GF-D8 (cell line): ENCODE results near the gene MLC1.

ENCODE experiments used
- DNase-seq: peaks from one replicate; lab custom pipeline; 2025; lab: John Stamatoyannopoulos, UW

Gene MLC1

DNA sequence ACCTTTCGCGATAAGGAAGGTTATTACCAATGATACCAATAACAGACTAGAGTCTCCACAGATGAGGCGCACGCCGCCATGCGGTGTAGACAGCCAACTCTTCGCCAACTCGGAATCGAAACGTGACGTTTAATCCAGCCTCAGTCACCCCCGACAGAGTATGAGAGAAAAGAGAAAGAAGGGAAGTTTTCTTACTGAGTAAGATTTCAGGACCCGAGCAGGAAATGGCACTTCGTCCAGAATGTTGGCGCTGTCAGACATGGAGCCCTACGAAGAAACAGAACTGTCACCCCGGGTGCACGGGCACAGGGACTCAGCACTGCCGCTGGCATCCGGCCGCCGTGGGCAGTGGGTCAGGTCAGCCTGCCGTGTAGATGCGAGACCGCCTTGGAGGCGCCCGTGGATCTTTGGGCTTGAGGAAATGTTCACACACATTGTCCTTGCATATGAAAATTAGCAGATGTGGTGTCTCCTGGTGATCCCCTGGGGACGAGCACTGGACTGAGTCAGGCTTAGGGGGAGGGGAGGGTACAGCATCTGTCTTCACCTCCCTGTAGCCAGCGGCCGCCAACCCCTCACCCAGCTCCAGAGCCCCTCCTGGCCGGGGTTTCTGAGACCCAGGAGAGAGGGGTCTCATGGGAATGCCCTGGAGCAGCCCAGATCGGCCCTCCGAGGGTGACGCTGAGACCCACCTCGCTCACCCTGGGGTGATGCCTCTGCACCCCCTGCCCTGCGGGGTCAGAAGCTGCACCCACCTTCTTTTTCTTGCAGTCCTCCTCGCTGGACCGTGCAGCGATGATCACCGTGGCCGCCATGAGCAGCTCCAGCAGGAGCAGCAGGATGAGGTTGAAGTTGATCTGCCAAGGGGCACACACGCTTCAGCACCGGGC lies 8.3 kb downstream of the MLC1 start:
- no peak for DNase-seq

DNA sequence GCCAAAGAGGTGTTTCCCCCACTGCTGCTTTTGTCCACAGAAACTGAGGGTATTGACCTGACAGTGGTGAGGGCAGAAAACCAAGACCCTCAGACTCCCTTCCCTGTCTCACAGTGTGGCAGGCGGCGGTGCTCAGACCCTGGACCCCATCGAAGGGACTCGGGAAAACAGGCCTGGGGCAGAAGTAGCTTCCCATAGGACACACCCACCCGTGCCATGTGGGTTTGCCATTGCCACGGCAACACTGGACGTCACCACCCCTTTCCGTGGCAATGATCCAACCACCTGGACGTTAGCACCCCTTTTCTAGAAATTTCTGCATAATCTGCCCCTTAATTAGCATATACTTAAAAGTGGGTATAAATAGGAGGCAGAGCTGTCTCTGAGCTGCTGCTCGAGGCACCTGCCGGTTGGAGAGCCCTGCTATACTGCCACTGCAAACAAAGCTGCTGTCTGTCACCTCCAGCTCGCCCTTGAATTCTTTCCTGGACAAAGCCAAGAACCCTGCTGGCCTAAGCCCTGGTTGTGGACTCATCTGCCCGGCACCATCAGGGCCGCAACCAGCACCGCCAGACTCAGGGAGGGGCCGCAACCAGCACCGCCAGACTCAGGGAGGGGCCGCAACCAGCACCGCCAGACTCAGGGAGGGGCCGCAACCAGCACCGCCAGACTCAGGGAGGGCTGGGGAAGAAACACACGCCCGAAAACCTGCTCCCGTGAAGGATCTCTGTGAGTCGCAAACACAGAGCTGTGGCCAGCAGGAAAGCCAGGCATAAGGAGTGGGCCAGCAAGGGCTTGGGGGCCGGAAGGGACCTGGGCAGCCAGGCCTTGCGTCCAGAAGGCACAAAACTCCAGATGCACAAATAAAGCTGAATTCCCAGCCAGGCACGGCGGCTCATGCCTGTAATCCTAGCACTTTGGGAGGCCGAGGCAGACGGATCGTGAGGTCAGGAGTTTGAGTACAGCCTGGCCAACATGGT lies 10.4 kb downstream of the MLC1 start:
- no peak for DNase-seq

DNA sequence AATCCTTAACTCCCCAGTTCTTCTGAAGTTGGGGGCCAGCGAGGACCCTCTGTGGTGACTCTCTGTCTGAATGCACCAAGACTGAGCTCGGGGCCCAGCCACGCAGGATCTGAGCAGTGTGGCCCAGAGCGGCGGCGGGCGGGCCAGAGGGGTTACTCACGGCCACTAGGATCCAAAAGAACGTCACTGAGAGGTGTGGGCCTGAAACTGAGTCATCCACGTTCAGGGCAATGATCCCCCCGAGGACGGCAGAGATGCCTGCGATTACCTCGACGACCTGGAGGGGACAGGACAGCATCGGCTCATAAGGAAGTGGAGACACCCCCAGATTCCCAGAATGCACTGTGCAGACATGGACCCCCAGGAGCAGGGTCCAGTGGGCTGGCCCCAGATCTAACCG lies 11.2 kb downstream of the MLC1 start:
- no peak for DNase-seq

DNA sequence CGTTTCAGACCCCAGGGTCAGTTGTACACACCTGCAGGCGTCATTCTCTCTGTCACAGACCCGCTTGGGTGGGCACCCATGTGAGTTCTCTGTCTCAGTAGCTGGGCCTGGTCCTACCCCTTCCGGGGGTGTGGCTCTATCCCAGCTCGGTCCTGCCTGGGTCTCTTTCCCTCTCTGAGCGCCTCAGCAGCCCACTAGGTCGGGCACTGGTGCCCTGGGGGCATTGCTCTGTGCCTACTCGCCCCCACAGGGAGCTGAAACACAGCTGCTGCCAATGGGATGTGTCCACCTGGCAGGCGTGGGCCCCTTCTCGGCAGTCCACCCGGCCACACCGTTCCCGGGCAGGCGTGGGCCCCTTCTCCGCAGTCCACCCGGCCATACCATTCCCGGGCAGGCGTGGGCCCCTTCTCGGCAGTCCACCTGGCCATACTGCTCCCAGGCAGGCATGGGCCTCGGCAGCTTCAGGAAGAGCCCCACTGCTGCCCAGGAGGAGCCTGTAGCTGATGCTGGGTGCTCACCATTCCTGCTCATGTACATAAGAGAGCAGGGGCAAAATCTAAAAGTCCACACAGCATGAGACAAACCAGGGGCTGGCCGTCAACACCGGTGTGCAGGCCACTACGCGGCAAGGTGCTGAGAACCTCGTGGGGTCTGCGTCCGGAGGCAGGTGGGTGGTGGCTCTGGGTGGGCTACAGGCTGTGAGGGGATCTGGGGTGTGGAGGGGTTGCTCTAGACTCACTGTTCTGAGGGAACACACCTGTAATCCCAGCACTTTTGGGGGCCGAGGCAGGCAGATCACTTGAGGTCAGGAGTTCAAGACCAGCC lies 12.3 kb downstream of the MLC1 start:
- no peak for DNase-seq

DNA sequence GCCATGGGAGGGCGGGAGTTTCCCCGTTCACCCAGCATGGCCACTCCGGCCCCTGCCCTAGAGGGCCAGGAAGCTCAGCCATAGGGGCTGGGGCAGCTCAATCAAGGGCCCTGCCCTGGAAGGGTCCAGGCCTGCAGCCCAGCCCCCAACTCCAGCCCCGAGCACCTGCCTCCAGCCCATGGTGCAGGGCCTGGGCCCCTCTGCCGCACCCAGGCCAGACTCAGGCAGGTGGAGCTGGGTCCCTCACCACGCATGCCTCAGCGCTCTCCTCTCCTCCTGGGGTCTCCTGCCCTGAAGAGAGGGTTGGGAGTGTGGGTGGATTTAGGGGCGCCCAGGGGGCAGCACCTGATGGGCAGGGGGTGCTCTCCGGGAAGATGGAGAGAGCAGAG lies 13.1 kb downstream of the MLC1 start:
- no peak for DNase-seq

DNA sequence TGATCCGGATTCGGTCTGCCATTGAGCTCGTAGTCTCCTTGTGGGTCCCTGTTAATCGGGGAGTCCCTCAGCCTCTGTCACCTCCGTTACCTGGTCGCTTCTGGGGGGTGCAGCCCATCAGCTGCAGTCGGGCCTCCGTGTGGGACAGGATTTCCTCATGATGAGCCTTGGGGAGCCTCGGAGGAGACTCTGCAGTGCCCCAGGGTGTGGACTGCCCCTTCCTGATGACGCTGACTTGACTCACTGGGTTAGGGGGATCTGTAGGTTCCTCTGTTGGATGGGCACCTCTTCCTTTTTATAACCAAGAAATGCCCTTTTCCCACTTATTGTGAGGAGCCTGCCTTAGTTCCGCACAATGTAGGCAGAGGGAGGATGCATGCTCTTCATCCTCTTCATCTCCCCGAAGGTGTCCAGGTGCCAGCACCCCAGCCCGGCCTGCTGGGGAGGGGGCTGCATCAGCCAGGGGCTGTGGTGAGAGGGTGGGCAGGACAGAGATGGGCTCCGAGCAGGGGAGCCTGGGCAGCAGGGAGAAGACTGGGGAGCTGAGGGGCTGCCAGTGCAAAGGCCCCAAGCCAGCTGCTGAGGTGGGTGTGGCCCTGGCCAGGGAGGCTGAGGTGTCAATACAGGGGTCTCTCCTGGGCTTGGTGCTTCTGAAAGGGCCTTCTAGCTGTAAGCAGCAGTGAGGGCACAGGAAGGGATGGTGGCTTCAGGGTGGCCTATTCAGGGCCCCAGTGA lies 13.6 kb downstream of the MLC1 start:
- DNase-seq: no peak

DNA sequence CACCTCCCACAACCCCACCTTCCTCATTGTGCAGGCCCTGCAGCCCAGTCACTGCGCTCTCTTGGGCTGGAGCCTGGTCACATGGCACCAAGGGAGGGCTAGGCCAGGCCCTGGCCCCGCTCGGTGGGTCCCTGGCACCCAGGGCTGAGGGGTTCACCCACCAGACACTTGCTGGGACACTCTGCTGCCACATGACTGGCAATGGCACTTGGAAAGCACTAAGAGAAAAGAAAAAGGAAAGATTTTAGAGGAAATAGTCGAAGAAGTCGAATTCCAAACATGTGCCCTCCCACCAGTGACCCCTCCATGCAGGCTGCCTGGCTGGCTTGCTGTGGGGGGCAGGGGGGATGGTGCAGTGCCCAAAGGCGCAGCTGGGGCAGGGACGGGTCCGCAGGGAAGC lies 14.9 kb downstream of the MLC1 start:
- no peak for DNase-seq

DNA sequence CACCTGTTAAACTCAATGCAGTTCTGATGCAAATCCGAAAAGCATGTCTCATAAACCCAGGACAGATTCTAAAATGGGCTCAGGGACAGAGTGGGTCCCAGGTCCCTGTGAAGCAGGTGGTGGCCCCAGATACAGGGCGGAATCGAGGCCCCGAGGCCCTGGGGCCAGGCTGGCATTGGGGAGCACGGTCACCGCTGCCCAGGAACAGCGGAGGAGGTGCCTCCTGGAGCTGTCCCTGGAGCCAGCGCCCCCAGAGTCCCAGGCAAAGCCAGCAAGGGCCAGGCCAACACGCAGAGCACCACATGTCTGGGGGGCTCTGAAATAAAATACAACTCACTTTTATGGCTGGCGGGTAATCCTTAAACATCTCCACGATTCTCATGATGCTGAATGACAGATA lies 17.1 kb downstream of the MLC1 start:
- no peak for DNase-seq

DNA sequence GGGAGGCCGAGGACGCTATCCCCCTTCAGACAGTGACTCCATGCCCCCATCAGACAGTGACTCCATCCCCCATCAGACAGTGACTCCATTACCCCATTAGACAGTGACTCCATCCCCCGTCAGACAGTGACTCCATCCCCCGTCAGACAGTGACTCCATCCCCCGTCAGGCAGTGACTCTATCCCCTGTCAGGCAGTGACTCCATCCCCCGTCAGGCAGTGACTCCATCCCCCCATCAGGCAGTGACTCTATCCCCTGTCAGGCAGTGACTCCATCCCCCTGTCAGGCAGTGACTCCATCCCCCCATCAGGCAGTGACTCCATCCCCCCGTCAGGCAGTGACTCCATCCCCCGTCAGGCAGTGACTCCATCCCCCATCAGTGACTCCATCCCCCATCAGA lies 18.0 kb downstream of the MLC1 start:
- DNase-seq: no peak

DNA sequence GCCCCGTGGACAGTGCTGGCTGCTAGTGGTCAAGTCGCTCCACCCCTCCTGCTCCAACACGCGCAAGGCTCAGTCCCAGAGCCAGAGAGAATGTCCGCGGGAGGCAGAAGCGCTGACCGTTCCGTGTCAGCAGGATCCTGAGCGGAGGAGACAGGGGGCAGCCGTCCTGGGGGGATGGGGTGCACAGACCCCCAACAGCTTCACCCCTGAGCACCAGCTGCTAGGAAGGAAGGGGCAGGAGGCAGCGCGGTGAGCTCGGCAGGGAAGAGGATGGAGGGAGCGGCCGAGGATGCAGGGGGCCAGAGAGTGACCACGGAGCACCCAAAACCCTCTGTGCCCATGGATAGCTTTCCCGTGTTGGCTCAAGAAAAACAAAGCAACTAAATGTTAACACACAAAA lies 20.8 kb downstream of the MLC1 start:
- no peak for DNase-seq

DNA sequence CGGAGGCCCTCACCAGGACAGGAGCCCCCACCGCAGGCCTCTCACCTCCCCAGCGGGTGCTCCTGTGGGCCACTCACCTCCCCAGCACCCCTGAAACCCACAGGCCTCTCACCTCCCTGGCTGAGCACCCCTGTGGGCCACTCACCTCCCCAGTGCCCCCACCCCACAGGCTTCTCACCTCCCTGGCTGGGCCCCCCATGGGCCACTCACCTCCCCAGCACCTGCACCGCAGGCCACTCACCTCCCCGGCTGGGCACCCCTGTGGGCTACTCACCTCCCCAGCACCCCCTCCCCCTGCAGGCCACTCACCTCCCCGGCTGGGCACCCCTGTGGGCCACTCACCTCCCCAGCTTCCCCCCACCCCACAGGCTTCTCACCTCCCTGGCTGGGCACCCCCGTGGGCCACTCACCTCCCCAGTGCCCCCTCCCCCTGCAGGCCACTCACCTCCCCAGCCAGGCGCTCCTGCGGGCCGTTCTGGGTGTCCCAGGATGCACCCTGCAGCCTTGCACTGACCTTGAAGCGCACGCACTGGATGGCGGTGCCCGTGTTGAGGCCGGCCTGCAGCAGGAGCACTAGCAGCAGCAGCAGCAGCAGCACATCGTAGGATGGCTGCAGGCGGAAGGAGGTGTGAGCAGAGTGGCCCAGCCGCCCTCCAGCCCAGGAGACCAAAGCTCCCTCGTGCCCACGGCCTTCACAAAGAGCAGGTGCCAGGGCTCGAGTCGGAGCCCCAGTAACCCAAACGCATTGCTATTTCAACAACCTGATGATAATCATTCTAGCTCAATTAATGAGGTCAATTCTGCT lies 21.4 kb downstream of the MLC1 start:
- no peak for DNase-seq

DNA sequence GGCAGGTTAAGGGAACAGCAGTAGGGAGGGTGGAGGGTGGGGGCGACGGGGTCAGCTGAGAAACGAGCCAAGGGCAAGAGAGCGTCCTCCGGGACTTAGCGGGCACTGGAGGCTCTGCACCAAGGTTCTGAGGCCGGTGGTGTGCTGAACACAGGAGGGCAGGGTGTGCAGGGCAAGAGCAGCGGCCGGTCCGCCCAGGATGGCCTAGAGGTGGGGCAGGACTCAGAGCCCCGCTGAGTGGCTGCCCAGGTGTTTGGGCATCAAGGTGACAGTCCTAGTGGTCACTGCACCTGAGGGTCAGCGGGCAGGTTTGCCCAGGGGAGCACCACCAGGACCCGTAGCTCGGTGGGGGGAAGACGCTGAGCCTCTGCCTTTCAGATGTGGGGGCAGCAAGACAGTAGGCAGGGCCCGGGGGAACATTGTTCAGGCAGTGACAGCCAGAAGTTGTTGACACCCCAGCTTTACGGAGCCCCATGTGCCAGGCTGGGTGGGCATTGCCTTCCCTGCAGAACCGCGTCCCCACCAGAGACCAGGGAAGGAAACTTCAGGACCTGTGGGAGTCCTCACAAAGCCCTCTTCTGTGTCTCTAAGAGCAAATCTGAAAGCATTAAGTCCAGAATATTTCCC lies 22.6 kb downstream of the MLC1 start:
- DNase-seq: no peak

DNA sequence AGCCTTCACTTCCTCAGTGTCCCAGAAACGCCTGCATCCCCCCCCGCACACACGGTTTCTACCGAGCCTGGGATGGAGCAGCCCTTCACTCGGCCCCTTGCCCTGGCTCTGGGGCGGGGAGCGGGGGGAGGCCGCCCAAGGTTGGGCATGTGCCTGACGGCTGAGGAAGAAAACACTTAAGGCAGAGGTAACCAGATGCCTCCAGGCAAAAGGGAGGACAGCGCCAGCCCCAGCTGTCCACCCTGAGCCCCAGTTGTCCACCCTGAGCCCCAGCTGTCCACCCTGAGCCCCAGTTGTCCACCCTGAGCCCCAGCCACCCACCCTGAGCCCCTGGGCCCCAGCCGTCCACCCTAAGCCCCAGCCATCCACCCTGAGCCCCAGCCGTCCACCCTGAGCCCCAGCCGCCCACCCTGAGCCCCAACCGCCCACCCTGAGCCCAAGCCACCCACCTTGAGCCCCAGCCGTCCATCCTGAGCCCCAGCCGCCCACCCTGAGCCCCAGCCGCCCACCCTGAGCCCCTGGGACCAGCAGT lies 23.3 kb downstream of the MLC1 start:
- DNase-seq: peak; percentile 96

DNA sequence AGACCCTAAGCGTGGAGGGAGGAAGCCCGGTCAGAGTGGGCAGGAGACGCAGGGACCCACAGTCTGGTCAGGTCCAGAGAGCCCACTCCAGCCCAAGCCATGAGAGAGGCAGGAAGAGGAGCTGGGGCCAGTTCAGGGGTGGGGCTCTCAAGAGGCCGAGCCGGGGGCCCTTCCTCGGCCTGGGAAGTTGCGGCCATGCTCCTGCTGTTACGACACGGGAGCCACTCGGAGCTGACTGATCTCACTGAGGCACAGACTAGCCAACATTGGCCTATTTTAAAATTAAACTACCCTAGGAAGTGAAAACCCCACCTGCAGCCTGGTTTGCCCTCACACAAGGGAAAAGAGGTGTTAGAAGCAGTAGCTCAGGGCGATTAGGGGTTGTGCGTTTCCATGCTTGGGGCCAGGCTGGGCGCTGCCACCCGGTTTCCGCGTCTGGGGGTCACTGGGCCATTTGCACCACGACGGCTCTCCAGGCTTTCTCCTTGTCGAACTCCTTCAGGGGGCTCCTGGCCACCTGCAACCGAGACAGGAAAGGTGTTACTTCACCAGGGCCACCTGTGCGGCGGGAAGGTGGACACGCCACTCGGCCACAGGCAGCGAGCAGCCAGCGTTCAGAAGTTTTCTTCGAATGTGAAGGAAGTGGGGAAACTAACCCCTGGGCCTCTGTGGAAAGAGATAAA lies 23.9 kb downstream of the MLC1 start:
- no peak for DNase-seq

DNA sequence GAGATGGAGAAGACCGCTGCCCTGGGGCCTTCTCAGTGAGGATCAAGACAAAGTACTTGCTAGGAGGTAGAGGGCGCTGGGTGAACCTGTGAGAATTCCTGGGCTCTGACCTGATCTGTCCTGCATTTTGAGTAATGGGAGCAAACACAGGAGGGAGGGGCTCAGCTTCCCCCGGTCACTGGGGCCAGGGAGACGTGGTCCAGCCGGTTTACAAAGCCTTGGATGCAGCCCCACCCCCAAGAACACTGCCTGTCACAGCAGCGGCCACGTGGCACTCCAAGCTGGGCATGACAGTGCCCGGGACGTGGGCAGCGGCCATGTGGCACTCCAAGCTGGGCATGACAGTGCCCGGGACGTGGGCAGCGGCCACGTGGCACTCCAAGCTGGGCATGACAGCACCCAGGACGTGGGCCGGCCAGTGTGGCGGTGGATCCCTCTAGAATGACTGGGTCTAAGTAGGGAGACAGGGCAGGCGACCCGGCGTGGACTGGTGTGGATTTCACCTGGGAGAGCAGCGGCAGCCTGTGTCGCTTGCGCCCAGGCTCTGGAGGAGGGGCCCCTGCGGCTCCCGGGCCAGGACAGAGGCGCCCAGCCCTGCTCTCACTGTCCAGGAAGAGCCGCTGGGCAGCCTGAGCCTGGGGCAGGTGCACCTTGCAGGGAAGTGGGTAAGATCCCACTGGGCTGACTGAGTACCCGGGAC lies 24.6 kb downstream of the MLC1 start:
- no peak for DNase-seq

DNA sequence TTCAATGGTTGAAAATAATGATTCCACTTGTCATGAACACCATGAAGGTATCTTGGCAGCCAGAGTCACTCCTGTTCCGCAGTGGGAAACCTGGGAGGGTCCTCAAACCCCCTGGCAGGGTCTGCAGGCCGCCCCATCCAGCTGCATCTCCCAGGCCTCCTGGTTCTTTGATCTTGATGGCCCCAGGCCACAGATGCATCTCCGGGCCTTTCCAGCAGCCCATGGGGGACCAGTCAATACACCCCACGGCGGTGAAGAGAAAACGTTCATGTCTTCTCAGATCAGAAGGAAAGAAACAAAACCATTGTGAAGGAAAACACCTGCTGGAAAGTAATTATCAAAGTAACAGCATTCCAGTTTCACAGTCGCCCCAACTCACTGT lies 25.4 kb downstream of the MLC1 start:
- no peak for DNase-seq

DNA sequence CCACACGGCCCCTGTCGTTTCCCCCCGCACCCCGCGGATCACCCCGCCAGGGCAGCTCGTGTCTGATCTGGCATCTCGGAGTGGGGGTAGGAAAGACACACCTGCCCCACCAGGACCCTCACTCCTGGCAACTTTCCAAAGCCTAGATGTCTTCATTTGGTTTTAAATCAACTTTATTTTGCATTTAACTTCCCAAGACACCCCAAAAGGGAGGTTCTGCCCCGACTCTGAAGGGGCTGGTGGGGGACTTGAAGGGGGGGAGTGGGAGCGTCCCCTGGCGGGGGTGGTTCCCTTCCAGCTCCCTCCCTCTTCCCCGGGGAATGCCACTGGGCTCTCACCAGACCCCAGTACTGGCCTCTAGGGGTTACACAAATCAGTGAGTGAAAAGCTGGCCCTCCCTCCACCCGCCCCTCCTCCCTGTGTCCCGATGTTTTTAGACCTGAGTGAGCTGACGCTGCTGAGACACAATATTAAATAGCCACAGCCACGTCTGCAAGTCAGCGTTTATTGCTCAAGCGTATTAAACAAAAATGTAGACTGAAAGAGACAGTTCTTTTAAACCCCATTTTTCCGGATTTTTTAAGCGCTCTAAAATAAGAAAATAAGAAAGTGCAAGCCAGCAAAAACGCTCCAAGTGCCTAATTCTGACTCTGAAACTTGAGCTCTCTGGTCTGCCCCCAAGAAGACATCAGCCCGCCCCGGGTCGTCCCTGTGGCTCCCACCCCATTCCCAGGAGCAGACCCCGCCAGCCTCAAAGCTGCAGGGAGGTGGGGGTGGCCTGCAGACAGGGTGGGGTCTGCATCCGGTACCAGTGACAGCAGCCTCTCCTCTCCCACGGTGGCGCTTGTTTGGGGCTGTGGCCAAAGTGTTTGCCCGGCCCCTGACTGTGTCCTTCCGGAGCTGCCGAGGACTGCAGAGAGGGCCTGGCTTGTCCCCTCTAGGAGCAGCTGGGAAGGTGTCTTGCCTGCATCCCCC lies 26.0 kb downstream of the MLC1 start:
- no peak for DNase-seq
